ENCODE data around the gene SPEM1.

Gene SPEM1

GRCh38 chr17:7419819-7420610 is at the start of gene SPEM1:
Gene SPEM1, plus strand, starts transcription at chr17:7420324. Its CDS starts 61 bp downstream, at chr17:7420385.
- no peak for DNase-seq (ENCODE audit: low read depth in 2 of 2, low spot score in 1 of 2)

GRCh38 chr17:7370853-7371252 is 49.3 kb upstream of the SPEM1 start:
- no peak for DNase-seq (ENCODE audit: low read depth in 2 of 2, low spot score in 1 of 2)

- no peak for DNase-seq (ENCODE audit: low read depth in 2 of 2, low spot score in 1 of 2)
Observed at GRCh38 chr17:7374353-7374752, 45.8 kb upstream of the SPEM1 start.

GRCh38 chr17:7379134-7379533 is 41.0 kb upstream of the SPEM1 start:
- DNase-seq (ENCODE audit: low read depth in 2 of 2, low spot score in 1 of 2) = no peak

- DNase-seq (ENCODE audit: low read depth in 2 of 2, low spot score in 1 of 2) = no peak
Observed at GRCh38 chr17:7380321-7380720, 39.8 kb upstream of the SPEM1 start.

- no peak for DNase-seq (ENCODE audit: low read depth in 2 of 2, low spot score in 1 of 2)
Observed at GRCh38 chr17:7380855-7381683, 39.1 kb upstream of the SPEM1 start, which contains the start of gene TNK1. Gene TNK1, plus strand, starts transcription at chr17:7381089. Its CDS starts 1,838 bp downstream, at chr17:7382927.

GRCh38 chr17:7382901-7383300 is 37.2 kb upstream of the SPEM1 start:
- DNase-seq (ENCODE audit: low read depth in 2 of 2, low spot score in 1 of 2) = no peak

- no peak for DNase-seq (ENCODE audit: low read depth in 2 of 2, low spot score in 1 of 2)
Observed at GRCh38 chr17:7383371-7383741, 36.8 kb upstream of the SPEM1 start.

GRCh38 chr17:7383742-7384488 is 36.2 kb upstream of the SPEM1 start:
- DNase-seq (ENCODE audit: low read depth in 2 of 2, low spot score in 1 of 2) = peak; percentile 47 to 49

GRCh38 chr17:7384489-7385081 is 35.5 kb upstream of the SPEM1 start:
- no peak for DNase-seq (ENCODE audit: low read depth in 2 of 2, low spot score in 1 of 2)

GRCh38 chr17:7388856-7389255 is 31.3 kb upstream of the SPEM1 start:
- no peak for DNase-seq (ENCODE audit: low read depth in 2 of 2, low spot score in 1 of 2)

- no peak for DNase-seq (ENCODE audit: low read depth in 2 of 2, low spot score in 1 of 2)
Observed at GRCh38 chr17:7389924-7390910, 29.9 kb upstream of the SPEM1 start.

- DNase-seq (ENCODE audit: low read depth in 2 of 2, low spot score in 1 of 2) = no peak
Observed at GRCh38 chr17:7391307-7391706, 28.8 kb upstream of the SPEM1 start.

- no peak for DNase-seq (ENCODE audit: low read depth in 2 of 2, low spot score in 1 of 2)
Observed at GRCh38 chr17:7392696-7393612, 27.2 kb upstream of the SPEM1 start.

GRCh38 chr17:7393613-7394451 is 26.3 kb upstream of the SPEM1 start:
- DNase-seq (ENCODE audit: low read depth in 2 of 2, low spot score in 1 of 2) = peak; percentile 20 to 40

- DNase-seq (ENCODE audit: low read depth in 2 of 2, low spot score in 1 of 2) = peak; percentile 51 to 66
Observed at GRCh38 chr17:7394452-7395191, 25.5 kb upstream of the SPEM1 start, which contains the start of gene PLSCR3. Gene PLSCR3, minus strand, starts transcription at chr17:7394525. Its CDS starts 415 bp downstream, at chr17:7394110.

GRCh38 chr17:7396147-7396546 is 24.0 kb upstream of the SPEM1 start:
- DNase-seq (ENCODE audit: low read depth in 2 of 2, low spot score in 1 of 2) = no peak

Measured in stimulated activated CD8-positive, alpha-beta memory T cell treated with anti-CD3 and anti-CD28 coated beads, Interleukin-4, amount 100 ng/mL, for 4 hours (primary cell).